ENCODE data around the gene FAM168A.

FAM168A gene

GRCh38 chr11:73398721-73399120 lies 199.2 kb downstream of the FAM168A start:
- TF ChIP-seq, protein P1, sequence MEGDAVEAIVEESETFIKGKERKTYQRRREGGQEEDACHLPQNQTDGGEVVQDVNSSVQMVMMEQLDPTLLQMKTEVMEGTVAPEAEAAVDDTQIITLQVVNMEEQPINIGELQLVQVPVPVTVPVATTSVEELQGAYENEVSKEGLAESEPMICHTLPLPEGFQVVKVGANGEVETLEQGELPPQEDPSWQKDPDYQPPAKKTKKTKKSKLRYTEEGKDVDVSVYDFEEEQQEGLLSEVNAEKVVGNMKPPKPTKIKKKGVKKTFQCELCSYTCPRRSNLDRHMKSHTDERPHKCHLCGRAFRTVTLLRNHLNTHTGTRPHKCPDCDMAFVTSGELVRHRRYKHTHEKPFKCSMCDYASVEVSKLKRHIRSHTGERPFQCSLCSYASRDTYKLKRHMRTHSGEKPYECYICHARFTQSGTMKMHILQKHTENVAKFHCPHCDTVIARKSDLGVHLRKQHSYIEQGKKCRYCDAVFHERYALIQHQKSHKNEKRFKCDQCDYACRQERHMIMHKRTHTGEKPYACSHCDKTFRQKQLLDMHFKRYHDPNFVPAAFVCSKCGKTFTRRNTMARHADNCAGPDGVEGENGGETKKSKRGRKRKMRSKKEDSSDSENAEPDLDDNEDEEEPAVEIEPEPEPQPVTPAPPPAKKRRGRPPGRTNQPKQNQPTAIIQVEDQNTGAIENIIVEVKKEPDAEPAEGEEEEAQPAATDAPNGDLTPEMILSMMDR (conservative IDR thresholded peaks at IDR 0.05; ENCODE audit: control insufficient read depth, insufficient read depth, low read depth, low read length), result no peak
- H3K4me3 ChIP-seq (ENCODE audit: control insufficient read depth, low read depth, low read length), result no peak overlapping the region
- no peak for DNase-seq (ENCODE audit: low read depth)

DNA sequence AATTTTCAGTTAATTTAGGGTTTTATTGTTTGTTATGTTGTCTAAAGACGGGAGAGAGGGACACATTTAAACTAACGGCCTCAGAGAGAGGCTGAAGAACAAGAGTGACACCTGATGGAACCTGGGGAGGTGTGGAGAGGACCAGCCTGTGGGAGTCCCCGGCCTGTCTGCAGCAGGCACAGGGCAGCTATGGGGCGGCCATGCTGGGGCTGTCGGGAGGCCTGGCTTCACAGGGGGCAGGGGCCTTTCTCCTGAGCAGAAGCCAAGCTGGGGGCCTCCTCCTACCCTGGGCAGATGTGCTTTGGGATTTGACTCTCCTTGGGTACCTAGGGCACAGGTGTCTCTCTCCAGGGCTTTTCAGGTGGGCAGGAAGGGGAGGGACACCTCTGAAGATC lies 199.8 kb downstream of the FAM168A start:
- TF ChIP-seq, protein P1 (conservative IDR thresholded peaks at IDR 0.05; ENCODE audit: control insufficient read depth, insufficient read depth, low read depth, low read length), result no peak
- no peak overlapping the region for H3K4me3 ChIP-seq (ENCODE audit: control insufficient read depth, low read depth, low read length)
- no peak for DNase-seq (ENCODE audit: low read depth)

DNA sequence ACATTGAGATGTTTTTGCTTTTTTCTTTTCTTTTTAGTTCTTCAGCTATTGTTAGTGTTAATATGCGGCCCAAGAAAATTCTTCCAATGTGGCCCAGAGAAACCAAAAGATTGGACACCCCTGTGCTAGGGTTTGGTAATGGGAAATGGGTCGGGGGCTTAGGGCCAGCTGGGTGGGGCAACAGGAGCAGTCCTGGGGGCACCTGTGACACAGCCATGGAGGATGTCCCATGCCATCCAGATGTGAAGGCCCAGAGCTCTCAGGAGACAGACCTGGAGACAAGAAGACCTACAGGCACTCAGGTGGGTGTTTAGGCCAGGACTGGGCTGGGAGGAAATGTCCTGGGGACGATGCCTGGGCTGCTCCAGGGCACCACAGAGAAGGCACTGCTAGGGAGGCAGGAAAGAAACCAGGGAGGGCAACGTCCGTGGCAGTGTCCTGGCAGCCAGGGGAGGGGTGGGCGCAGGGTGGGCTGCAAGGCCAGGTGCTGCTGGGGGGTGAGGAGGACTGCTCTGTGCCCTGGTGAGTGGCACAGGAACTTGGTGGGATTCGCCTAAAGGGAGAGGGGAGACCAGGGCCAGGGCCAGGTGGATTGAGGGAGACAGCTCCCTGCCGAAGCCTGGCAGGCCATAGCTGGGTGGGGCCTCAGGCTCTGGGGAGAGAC lies 200.3 kb downstream of the FAM168A start:
- no peak for DNase-seq (ENCODE audit: low read depth)
- no peak overlapping the region for H3K4me3 ChIP-seq (ENCODE audit: control insufficient read depth, low read depth, low read length)
- TF ChIP-seq, protein P1 (conservative IDR thresholded peaks at IDR 0.05; ENCODE audit: control insufficient read depth, insufficient read depth, low read depth, low read length), result no peak

- H3K4me3 ChIP-seq (ENCODE audit: control insufficient read depth, low read depth, low read length), result no peak overlapping the region
- no peak for DNase-seq (ENCODE audit: low read depth)
- TF ChIP-seq, protein P1 (conservative IDR thresholded peaks at IDR 0.05; ENCODE audit: control insufficient read depth, insufficient read depth, low read depth, low read length), result no peak
These were observed 200.9 kb downstream of the FAM168A start for GRCh38 chr11:73396985-73397384.

DNA sequence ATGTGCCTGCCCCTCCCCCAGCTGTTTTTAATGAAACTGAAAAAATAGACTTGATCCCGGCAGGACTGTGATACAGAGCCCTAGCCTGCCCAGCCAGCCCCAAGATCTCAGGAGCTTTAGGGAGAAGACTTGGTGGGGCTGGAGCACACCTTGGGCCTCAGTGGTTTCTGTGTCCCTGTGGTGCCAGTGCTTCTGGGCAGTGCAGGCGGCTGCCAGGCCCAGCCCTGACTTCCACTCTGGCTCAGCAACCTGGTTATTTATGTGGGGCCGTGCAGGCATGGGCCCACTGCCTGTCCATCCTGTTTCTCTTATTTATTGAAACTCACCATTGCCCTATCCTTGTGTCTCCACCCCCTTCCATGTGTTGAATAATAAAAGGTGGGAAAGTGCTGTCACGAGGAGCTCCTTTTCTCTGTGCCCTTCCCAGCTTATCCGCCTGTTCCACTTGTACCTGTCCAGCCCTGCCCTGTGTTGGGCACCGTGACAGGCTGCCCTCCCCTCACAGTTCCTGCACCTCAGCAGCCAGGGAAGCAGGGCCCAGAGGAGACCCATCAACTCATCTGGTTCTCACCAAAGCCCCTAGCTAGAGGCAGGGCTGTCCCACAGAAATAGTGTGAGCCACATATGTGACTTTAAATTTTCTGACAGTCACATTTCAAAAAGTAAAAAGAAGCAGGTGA lies 201.5 kb downstream of the FAM168A start:
- TF ChIP-seq, protein P1 (conservative IDR thresholded peaks at IDR 0.05; ENCODE audit: control insufficient read depth, insufficient read depth, low read depth, low read length), result no peak
- no peak for DNase-seq (ENCODE audit: low read depth)
- H3K4me3 ChIP-seq (ENCODE audit: control insufficient read depth, low read depth, low read length), result no peak overlapping the region

GRCh38 chr11:73395297-73396208 lies 202.4 kb downstream of the FAM168A start:
- no peak overlapping the region for H3K4me3 ChIP-seq (ENCODE audit: control insufficient read depth, low read depth, low read length)
- TF ChIP-seq, protein P1 (conservative IDR thresholded peaks at IDR 0.05; ENCODE audit: control insufficient read depth, insufficient read depth, low read depth, low read length), result no peak
- no peak for DNase-seq (ENCODE audit: low read depth)
